CD4-positive, alpha-beta T cell treated with Interleukin-2 at 100 ng/mL for 4 hours (primary cell): ENCODE data around the gene DAAM1.

ENCODE experiments used
- DNase-seq: peaks from one replicate; pipeline ENCODE4 v3.0.0-alpha.2; 2020; ENCODE audit warnings: low spot score

DAAM1 gene

DNA sequence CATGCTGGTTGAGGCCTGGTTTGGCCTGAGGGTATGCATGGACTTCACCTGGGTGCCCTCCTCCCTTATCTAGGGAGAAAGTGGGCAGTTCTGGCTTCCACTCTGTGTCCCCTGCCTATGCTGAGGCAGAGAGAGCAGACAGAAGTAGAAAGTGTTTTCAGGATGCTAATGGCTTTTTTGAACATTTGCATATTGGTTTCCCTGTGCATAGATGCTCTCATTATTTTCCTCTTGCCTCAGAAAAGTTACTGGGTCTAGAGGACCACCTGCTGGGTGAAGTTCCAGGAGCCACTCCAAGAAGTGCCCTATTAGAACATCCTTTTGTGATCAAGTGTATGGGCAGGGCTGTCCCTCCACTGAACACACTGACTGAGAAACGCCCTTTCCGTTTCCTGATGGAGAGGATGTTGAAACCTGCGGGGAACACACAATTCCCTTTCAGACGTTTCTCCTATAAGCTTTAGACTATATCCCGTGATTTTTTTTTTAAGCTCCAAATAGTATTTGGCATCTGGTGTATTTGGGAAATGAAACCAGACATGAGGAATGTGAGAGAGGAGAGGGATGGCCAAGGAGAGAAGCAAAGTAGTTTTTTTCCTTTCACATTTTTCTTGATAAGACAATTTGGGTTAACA is 66.6 kb downstream of the DAAM1 start:
- no peak for DNase-seq

DNA sequence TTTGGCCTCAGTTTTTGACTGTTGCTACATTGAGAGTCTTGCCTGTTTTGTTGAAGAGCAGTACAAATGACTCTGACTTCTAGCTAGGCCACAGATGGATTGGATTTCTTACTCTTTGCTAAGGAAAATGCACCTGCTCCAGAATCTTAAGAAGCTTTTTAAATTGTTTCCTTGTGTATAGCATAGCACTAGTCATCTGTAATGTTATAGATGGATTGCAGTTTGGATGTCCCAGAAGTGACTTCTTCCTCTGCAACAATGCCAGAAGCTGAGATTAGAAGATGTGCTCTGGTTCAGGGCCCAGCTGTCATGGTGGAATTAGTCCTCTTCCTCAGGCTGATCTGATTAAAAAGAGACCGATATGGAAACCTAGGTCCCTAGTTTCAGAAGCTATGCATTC is 67.9 kb downstream of the DAAM1 start:
- DNase-seq: no peak

DNA sequence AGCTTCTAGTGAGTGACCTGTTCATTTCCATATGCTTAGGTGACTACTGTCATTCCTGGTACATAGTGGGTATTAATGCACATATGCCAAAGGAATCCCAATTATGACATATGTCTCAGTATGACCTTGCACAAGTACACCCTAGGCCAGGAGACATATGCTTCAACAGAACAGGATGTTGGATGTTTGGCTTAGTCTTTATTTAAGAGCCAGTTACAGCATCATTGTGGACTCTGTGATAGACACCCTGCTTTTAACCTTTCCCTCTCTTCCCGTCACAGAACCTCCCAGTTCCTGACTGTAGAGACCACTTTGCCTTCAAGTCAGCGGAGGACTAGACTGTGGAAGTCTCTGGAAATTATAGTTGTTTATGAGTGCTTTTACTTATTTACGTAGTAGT is 72.9 kb downstream of the DAAM1 start:
- no peak for DNase-seq

DNA sequence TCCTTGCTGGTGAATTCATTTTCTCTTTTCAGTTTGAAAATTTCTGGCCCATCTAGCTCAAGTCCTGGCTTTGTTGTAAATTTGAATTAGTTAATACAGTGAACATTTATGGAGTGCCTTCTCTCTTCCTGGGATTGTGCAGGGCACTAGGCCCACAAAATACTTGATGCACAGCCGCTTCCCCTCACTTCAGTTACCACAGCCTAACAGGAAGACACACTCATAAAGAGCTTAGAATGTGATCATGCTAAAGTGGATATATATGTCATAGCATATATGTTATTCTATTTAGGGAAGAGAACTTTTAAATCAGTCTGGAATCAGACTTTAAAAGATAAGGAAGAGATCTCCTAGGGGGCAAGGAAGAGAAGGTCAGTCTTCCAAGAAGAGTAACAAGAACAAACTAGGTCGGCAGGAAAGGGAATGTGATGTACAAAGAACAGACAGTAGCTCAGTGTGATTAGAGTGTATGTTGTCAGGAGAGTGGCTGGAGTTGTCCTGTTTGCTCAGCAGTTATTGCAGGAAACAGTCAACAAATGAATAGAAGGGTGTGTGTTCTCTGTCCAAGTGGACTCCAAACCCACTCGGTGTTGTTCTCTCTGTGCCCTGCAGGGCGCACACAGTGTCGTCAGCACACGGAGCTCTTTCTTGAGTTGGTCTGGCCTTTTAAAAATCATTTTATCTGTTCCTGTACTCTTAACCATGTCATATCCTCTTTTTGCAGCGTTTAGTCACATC is 74.4 kb downstream of the DAAM1 start:
- DNase-seq: no peak

DNA sequence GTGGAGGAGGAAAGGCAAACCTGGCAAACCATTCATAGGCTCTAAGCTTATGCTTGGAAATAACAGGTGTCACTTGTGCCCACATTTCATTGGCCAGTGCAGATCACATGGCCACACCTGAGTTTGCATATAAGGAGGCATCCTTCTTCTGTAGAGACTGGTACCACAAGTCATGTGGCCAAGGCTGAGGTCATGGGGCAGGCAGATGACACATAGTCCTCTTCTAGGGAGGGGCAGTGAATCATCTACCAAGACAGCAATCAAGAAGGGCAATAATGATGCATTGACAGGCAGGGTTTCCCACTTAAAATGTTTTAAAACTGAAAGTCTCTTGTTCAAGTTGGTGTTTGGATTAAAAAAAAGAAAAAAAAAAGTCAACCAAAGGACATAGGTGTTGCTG is 77.3 kb downstream of the DAAM1 start:
- peak; percentile 31 for DNase-seq

DNA sequence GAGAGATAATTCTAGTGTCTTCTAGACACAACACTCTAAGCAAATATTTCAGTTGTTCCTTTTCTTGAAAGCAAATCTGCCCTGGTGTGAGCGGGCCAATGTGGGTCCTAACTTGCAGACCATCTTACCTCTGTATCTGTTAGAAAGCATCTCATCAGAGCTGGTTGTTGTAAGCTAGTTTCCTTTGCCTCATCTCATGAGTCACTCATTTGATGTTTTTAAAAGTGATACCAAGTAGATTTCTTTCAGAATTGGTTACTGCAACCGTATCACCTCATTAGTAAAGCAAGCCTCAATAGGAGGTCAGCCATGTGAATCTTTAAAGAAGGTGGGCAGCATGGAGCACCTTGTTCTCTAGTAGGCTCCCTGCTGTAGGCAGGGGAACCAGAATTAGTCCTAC is 78.6 kb downstream of the DAAM1 start:
- no peak for DNase-seq

DNA sequence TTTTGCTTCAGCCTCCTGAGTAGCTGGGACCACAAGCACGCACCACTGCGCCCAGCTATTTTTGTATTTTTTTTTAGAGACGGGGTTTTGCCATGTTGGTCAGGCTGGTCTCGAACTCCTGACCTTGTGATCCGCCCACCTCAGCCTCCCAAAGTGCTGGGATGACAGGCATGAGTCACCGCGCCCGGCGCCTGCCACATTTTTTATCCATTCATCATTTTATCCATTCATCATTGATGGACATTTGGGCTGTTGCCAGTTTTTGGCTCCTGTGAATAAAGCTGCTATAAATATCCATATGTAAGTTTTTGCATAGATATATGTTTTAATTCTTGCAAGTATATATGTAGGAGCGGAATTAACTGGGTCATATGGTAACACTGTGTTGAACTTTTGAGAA is 79.5 kb downstream of the DAAM1 start:
- no peak for DNase-seq

DNA sequence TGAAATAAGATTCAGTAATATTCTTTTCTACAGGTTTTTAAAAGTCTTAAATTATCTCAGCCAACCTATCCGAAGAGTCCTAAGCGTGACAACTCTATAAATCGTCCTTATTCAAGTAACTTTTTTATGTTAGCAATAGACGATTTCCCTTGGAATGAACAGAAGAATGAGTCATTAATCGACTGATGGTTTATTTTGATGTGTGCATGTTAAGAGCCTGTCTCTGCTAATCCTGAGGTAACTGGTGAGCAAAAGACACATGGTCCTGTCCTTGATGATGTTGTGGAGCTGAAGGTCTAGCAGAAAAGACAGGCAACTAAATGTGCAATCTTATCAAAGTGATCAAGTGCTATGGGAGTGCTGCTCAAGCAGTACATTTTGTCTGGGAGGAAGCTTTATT is 80.4 kb downstream of the DAAM1 start:
- DNase-seq: no peak

DNA sequence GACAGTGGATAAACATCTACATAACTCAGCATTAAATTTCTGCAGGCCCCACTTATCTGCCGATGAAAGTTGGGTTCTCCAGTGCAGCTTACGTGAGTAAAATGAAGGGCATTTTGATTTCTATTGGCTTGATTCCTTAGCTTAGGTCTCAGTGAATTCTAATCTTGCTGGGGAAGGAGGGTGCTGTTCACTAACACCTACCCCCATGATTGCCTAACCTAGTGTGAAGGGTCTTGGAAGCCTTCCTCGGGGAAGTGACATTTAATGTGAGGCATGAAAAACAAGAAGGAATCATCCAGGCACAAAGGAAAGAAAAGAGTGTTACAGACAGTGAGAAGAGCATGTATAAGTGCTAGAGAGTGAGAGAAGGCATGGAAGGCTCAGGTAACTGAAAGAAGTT is 81.0 kb downstream of the DAAM1 start:
- no peak for DNase-seq

DNA sequence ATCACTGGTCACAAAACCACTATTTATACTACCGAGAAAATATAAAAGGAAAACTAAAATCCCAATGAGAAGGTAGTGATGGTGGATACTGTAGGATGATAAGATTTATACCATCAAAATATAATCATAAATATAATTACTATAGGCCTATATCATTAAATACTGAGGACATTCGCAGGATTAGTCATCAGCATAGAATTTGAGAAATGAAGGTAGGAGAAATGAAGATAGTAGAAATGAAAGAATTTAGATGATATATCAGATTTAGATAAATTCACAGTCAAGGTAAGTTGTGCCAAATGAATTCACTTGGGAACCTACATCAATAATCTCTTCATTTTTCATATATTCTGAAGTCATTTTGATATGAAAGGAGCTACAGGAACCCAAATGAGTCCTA is 82.8 kb downstream of the DAAM1 start:
- DNase-seq: no peak

DNA sequence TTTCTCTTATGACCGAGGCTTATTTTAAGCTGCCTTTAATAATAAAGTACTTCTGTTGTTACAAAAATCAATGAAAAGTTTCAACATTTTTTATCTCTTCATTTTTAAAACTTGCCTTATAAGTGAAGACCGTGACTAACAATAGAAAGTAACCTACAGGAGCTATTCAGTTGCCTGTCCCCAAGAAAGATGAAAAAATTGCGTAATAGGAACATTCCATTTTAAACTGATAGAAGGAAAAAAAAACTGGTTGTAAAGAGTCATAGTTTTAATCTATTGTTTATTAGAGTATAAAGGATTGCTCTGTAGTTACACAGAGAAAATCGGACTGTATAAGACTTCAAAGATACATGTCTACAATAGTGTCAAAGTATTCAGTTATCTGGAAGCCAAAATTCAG is 83.3 kb downstream of the DAAM1 start:
- DNase-seq: no peak

DNA sequence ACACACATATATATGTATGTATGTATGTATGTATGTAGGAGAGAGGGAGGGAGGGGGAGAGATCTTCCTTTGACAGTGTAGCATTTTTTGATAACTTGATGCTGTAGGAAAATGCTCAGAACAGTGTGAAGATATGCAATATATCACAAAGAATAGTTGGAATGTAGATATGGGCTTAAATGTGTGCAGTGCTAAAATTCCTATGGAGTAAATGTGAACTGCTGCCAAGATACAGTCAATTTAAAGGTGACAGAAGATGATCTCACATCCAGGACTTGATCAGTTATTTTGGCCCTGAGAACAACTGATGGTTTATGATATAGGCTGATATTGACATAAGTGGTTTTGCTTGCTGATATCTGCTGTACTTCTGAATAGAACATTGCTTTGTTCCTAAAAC is 84.2 kb downstream of the DAAM1 start:
- no peak for DNase-seq

DNA sequence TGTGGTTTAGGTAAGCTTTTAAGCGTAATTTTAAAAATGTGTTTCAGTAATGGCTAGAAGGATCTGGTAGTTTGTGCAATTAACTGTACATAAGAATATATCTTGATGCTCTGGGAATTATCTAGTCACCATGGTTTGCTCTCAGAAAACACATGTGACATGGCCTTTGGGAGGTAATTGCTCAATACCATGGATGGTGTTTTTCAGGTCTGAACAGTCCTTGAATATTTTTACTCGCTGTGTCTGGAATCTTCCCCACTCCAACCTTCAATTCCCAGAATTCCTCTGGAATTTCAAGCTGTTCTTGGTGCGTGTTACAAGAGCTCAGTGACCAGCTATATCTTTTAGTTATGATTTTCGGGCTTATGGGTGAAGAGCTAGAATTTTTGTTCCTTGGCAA is 85.3 kb downstream of the DAAM1 start:
- DNase-seq: no peak

DNA sequence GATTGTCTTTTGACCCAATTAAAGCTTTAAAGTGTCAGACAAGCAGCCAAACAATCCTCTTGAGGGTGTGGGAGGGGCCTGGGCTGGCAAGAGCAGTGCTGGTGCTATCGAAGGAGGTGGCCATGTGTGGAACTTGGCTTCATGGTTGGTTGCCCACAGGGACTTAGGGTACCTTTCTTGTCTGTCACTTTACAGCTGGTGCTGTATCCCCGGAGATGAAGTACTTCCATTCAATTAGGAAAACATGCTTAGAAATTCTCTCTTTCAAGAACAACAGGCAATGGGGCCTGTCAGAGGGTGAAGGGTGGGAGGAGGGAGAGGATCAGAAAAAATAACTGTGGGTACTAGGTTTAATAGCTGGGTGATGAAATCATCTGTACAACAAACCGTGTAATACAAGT is 86.5 kb downstream of the DAAM1 start:
- DNase-seq: no peak

DNA sequence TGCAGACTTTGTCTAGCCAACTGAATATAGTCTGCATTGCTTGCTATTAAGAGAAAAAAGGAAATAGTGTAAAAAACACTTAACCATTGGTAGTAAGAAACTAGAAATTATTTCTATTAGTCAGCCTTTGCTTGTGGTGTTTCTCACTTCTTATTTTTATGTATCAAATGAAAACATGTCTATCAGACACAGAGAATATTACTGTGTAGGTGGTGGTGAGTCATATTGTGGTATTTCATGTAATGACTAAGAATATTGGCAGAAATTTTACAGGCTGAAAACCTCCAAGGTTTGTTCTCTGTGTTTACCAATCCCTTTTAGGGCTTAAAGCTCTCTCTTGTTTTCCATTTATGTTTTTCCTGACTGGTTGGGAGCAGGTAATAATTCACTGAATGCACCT is 87.2 kb downstream of the DAAM1 start:
- DNase-seq: peak; percentile 47

DNA sequence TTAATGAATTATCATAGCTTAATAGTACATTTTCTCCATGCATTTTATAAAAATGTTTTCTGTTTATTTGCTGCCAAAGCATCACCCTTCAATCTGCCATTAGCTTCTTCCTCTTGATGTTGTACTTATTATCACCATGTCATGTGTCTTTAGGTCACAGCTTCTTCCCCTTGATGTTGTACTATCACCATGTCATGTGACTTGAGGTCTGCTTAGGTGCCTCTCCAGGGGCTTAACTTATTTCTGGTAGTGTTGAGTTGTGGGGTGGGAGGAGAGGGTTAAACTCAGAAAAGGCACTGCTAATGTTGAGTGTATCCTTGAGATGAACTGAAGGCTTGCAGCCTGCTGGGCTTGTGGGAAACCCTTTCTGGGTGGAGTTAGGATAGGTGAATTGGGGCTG is 87.8 kb downstream of the DAAM1 start:
- DNase-seq: no peak

DNA sequence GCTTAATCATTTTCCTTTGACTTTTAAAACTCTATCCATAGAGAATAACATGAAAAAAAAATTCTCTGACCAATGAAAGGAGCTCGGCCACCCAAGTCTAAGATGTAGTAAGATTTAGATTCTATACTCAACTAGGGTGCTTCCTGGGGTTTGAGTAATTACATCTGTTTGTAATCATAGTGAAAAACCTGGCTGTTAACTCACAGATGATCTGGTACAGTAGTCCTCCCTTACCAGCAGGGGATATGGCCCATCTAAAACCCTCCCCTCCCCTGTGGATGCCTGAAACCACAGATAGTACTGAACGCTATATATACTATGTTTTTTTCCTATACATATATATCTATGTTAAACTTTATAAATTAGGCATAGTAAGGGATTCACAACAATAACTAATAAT is 89.2 kb downstream of the DAAM1 start:
- no peak for DNase-seq

DNA sequence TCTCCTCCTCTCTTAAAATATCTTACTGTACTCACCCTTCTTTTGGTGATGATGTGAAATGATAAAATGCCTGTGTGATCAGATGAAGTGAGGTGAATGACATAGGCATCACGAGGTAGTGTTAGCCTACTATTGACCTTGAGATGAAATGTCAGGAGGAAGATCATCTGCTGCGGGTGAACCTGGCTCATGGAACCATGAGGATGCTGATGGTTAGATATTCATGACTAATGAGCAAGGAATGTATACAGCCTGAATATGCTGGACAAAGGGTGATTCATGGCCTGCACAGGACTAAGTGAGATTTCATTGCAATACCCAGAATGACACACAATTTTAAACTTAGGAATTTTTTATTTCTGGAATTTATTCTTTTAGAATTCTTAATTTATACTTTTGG is 89.6 kb downstream of the DAAM1 start:
- no peak for DNase-seq

DNA sequence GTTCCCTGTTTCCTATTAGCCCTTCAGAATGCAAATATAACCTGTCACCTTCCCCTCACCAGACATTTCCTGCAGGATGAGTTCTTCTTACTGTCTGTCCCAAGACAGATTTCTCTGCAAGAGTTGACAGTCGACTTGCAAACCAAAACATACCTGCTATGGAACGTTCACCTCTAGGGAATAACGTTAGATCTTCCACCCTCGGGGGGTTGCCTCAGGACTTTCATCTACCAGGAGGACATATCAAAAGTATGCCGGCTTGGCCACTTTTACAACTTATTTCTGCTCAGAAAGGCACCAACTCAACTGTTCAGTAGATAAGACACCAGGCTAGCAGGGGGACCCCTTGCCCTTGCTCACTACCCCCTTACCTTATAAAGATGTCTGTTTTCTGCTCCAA is 92.5 kb downstream of the DAAM1 start:
- DNase-seq: no peak

DNA sequence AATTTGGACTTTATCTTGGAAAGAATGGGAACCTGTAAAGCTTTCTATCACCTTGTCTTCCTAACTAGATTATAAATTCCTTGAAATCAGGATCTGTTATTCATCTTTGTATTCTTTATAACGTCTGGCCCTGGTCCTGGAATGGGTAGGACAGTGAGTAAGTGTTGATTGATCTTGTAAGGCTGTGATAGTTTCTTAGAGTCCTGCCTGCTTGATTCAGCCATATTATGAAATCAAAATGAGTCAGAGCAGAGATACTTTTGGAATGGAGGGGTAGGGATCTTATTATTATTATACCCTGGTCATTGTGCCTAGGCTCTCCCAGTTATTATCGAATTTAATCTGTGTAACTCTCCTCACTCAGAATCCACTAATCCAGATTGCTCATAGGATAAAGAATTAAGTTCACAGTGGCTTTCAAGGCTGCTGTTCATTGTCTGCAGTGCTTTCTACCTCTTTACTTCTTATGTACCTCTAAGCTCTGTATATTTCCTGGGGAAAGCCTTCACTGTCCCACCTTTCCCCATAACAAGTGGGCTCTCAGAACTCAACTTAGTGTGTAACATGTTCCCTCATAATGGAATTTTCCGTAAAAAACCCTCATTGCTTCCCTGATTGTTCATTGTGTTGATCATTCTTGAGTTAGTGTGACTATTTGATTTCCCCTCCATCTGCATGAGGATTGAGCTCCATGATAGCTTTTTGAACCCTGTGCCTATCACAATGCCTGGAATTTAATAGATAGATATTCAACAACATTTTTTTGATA is 93.3 kb downstream of the DAAM1 start:
- no peak for DNase-seq

DNA sequence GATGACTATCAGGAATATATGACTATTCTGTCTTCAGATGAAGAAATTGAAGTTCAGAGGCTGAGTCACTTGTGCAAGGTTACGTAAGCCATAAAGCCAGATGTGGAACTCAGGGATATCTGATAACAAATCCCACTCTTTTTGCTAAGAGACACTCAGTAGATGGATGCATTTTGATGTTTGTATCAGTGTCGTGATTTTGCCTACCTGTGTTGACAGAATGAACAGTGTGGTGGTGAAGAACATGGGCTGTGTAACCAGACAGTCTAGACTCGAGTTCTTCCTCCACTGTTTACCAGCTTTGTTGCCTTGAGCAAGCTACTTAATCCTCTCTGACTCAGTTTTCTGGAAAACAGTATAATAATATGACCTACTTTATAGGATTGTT is 93.9 kb downstream of the DAAM1 start:
- DNase-seq: no peak

DNA sequence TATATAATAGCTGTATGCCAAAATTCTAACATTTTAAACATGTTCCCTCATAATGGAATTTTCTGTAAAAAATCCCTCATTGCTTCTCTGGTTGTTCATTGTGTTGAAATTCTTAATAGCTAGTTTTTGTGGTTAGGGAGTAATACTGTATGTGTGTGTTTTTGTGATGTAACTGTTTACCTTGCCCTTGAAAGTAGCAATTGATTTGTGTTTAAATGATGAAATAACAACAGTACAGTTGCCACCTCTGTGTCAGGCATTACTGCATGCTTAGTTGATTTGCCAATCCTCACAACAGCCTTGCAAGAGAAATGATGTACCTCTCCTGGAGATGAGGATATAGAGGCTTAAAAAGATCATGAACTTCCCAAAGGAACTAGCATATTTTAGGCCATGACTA is 94.9 kb downstream of the DAAM1 start:
- DNase-seq: no peak

DNA sequence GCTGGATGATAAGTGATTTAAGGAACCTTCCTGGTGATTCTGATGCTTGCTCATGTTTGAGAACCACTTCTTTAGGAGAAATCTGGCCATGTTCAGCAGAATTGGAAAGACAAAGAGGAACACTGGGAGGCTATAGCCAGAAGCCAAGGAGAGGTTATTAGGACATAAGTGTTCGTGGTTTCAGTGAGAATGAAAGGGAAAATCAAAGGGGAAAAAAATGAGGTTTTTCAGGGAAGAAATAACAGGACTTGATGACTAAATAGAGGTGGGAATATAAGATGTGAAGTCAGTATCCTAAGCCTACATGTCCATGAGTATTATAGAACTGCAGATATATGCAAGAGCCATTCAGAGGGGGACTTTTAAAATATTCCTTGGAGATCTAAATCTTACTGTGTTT is 95.6 kb downstream of the DAAM1 start:
- no peak for DNase-seq

DNA sequence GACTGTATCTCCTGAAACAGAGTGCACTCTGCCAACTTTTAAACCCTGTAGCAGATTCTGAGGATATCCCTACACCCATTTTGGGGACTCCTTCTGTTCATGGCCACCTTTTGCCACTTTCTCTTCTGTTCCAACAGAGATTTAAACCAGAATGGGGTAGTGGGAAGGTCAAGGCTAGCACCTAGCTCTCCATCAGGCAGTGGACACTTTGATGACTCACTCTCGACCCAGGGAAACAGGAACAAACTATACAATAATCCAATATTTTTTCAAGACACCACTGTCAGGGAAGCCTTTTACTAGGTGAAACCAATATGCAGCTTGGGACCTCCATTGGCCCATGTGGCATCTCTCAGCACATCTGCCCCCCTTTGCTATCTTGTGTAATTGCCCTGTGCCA is 103.6 kb downstream of the DAAM1 start:
- DNase-seq: no peak
